Skeletal muscle cell (primary cell): ENCODE data around the gene FERMT1.
"Not testable (repeated sequence)": the region's sequence is repeated elsewhere in the genome, so short reads cannot be mapped to it uniquely, and the experiment has no call there.

Source experiments
- DNase-seq: peaks from one replicate; pipeline ENCODE4 v3.0.0-alpha.2; 2010; ENCODE audit warnings: low read depth
- H3K4me3 ChIP-seq: 2 replicates; pipeline ENCODE4 v1.5.1; 2011; ENCODE audit warnings: low read depth, mild to moderate bottlenecking, control low read depth, low read length, moderate library complexity

Gene FERMT1

DNA sequence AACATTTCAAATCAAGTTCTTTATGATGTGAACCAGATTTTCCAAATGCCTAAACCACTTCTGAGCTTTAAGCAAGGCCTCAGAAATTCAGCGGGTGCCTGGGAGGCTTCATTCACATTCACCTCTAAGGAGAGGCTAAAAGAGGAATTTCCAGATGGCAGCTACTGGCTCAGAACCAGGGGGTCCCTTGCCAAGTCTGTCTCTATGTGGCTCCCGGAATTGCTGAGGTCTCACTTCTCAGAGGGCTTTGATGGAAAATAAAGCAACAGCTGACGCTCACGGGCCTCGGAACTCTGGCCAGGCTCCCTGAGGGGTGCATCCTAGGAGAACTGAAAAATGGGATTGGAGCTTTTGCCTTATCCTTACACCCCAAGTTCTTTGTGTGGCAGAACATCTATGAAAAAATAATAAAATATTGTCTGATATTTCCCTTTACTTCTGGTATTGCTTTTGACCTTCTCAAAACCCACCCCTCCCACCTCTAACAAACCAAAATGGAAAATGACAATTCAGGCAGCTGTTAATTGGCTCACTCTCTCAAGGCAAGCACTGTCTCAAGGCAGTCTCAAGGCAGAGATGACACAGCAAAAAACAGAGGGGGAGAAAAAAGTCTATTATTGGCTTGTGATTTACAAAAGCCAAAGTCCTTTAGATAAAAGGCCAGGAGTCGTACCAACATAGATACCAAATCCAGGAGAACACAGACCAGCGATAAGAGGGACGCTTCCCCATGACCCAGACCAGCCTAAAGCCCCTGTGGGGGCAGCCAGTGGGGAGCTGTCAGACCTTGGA, 47.2 kb downstream of the FERMT1 start:
- no peak overlapping the region for H3K4me3 ChIP-seq
- no peak for DNase-seq

DNA sequence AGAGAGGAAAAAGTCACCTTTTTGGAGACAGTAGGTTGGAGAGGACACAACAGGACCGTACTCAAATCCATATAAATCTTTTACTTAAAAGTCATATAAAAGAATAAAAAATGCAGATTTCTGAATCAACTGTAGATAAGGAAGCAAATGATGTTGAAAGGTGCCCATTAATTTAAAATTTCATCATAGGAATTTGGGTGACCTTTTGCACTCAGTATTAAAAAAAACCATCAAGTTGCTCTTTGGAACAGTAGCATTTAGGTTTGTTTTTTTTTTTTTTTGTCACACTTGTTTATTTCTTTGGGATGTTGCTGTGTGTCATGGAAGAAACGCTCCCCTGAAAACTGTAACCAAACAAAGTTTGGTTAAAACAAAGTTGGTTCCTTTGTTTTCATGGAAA, 48.0 kb downstream of the FERMT1 start:
- DNase-seq, result no peak
- H3K4me3 ChIP-seq, result no peak overlapping the region

DNA sequence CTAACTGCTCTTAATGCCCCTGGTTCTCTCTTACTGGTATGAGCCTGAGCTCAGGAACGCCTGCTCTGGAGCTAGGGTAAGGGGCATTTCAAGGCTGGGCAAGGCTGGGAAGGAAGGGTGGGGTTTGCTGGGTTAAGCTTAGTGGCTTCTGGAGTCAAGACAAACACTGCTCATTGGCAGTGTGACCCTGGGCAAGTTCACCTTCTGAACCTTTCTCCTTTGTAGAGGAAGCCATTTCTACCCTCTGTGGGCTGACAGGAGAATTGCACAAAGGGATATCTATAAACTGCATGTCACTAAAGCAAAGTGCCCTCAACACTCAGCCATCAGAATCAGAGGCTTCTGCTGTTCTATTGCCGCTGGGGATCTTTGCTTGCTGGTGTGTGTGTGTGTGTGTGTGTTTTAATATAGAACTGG, 48.7 kb downstream of the FERMT1 start:
- DNase-seq, result no peak

DNA sequence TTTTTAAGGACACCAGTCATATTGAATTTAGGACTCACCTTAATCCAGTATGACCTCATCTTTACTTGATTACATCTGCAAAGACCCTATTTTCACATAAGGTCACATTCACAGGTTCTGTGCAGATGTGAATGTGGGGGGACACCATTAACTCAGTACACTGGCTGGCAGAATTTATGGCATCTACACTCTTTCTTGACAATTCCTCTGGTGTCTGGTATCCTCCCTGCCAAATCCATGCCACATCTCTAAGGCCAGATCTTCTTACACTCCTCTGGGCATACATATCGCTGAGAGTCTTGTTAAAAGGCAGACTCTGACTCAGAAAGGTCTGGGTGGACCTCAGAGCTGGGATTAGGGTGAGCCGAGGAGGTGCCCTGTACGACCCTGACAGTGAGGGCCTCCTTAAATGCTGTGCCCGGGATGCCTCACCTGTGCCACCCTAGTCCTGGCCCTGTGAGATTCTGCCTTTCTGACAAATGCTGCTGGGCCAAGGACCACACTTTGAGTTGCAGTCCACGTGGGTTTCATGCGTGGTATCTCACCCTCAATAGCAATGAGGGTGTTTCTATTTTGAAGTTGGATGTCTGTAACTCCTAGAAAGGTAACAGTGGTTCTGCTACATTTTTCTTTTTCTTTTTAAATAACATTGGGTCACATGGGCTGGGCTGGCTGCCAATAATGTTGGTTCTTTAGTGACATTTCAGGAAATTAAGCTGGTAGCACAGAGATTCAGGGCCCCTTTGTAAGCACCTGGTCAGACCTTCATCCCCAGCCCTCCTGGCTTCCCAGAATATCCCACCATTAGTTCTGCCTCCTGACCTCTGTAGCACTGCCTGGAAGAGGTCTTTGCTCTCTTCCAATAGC, 51.8 kb downstream of the FERMT1 start:
- H3K4me3 ChIP-seq, result no peak overlapping the region
- DNase-seq, result no peak

More for the DNA sequence above, 48.7 kb downstream of the FERMT1 start:
- H3K4me3 ChIP-seq, result no peak overlapping the region

DNA sequence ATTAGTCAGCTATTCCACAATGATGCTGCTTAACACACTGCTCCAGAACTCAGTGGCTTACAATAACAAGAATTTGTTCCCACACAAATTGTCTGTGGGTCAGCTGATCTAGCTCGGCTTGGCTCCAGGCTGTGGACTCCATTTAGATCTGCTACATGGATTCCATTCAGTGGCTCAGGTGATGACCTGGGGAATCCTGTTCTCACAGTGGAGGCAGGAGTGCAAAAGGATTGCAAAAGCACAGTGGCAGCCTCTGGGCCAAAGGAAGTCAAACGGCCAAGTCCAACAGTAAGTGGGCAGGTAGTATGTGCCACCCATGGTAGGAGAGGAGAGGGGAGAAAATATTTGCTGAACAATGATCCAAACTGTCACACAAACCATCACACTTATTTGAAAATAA, 53.2 kb downstream of the FERMT1 start:
- no peak for DNase-seq
- no peak overlapping the region for H3K4me3 ChIP-seq

DNA sequence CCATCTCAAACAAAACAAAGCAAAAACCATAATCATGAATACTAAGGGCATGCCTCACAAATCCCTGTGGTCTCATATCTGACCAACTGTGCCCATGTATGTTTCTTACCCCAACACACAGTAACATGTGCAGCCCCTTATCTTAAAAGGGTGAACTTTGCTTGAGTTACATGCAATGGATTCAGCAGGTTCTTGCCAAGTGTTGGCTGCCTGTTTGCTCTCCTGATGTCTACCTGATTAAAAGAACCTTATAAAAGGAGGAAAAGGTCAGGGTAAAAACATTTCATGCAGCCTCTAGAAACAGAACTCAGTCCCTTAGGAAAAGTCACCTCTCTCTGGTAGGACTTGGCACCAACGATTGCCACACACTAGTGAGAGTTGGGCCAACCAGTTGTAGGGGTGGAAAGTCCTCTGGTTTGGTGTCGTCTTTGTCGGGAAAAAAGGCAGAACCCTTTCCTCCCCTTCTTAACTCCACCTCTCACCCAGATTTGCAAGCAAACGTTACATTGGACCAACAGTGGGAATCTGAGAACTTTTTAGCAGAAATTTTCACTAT, 55.0 kb downstream of the FERMT1 start:
- DNase-seq, result no peak

DNA sequence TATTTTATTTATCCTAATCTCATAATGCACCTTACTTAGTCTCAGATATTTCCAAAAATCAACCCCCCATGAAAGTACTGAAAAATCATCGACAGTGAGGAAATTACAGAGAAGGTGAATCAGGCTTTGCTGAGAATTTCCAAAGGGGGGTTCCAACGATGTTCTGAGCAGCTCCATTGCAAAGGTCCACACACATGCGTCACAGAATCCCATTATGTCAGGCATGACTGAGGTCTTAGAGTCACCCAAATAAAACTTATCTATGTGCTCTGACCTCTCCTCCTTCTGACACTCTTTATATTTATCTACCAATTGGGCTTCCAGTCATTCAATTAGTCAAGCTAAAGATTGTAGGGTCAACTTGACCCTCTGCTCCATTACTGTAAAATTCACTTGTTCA, 56.2 kb downstream of the FERMT1 start:
- DNase-seq, result no peak
- H3K4me3 ChIP-seq, result no peak overlapping the region

More for the DNA sequence above, 55.0 kb downstream of the FERMT1 start:
- H3K4me3 ChIP-seq, result no peak overlapping the region

DNA sequence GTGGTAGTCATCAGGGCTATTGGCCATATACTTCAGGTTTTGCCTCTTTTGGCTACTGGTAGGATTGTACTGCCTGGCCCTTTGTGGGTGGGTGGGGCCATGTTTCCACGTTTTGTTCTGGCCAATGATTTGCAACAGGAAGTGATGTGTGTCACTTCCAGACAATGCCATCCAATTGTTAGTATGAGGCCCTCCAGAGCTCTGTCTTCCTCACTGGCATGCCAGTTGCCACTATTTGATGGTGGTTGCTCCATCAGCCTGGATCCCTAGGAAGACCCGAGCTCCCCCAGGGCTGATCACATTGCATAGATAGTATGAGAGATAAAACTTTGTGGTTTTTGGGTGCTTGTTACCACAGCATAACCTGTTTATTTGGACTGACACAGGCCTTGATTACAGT, 61.3 kb downstream of the FERMT1 start:
- no peak overlapping the region for H3K4me3 ChIP-seq
- no peak for DNase-seq

DNA sequence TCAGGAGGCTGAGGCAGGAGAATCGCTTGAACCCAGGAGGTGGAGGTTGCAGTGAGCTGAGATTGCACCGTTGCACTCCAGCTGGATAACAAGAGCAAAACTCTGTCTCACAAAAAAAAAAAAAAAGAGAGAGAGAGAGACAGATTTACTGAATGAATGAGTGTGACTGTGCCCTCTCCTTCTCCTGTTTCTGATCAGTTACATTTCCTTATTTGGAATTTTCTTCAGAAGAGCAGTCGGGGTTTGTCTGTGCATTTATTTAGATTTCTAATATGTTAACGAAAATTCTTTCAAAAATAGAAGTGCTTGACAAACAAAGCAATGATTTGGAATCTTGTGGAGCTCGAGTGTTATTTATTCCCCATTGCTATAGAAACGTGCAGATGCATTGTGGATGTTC, 62.6 kb downstream of the FERMT1 start:
- no peak for DNase-seq
- no peak overlapping the region for H3K4me3 ChIP-seq

DNA sequence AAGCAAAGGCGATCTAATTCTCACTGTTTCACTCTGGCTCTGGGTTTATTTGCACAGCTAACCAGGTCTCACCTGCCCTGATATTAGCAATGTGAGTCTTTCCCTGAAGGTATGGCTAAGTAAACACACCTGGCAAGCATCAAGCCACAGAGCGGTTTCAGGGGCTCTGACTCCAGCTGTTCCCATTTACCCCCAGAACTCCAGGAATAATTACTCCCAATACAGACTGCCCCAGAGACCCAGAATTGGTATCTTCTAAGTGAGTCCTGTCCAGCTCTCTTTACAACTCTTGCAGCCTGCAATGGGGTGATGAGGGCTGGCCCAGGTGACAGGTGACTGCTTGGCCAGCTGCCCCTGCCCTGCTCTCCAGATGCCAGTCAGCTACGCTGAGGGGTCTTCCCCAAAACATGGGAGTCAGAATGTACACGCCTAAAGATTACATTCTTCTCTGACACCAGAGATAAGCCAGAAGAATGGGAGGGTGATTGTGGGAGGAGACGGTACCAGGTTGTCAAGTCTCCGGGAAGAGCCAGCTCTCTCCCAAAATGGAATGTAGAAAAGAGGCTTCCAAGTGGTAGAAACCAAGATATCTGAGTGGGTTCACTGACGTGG, 64.0 kb downstream of the FERMT1 start:
- DNase-seq, result no peak
- H3K4me3 ChIP-seq, result no peak overlapping the region

DNA sequence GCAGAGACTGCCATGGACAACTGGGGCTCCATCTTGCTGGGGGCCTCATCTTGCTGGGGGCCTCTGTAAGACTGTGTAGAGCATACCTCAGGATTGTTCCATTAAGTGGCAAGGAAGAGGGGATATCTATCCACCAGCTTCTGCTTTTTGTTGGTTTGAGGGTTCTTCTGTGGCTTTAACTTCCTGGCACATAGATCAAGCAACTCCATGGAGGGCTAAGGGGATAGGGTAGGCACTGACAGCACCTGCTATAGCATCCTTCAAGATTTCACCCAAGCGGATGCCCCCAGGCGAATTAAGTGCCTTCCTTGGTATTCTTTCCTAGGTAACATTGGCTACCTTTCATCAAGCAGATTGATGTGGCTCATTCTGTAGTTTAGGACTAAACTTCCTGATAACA, 65.1 kb downstream of the FERMT1 start:
- DNase-seq, result no peak
- no peak overlapping the region for H3K4me3 ChIP-seq

DNA sequence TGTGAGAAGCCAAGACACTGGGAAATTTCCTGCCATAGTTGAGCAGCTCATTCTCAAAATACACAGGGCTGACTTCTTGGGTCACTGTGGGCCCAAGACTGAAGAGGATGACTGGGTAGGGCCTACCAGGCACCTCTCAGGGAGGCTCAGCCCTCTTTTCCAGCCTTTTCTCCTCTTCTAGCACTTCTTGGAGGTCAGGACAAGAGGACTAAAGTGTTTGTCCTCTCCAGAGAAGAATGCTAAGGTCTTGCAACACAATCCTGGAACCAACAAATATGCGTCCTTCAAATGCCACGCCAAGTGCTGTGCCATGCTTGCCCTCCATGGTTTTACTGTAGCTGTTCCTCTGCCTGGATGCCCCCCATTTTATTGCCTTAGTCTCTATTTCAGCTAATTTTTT, 65.7 kb downstream of the FERMT1 start:
- no peak for DNase-seq
- H3K4me3 ChIP-seq, result no peak overlapping the region

DNA sequence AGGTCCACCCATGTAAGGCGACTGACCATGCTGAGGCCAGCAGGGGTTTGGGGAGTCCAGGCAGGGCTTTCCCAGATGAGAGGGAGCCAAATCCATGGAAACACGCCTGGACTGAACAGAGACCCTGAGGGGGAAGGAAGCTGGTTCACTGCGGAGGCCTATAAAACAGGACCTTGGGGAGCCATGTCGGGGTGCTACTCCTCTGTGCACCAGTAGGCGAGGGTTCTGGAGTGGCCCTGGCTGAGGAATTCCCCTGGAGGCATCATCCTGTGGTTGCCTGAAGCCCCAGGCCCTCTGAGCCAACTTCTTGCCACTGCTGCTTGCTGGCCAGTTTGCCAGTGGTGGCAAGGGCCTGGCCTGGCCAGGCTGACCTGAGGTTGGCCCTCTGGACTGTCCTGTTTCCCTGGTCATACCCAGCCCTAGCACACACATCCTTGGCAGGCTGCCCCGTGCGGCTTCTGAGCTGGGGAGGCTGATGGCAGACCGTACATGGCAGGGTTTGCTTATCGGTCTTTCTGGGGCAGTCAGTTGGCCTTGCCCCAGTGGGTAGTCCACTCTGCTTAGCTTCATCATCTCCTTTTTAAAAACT, 66.8 kb downstream of the FERMT1 start:
- DNase-seq, result no peak
- H3K4me3 ChIP-seq, result no peak overlapping the region

DNA sequence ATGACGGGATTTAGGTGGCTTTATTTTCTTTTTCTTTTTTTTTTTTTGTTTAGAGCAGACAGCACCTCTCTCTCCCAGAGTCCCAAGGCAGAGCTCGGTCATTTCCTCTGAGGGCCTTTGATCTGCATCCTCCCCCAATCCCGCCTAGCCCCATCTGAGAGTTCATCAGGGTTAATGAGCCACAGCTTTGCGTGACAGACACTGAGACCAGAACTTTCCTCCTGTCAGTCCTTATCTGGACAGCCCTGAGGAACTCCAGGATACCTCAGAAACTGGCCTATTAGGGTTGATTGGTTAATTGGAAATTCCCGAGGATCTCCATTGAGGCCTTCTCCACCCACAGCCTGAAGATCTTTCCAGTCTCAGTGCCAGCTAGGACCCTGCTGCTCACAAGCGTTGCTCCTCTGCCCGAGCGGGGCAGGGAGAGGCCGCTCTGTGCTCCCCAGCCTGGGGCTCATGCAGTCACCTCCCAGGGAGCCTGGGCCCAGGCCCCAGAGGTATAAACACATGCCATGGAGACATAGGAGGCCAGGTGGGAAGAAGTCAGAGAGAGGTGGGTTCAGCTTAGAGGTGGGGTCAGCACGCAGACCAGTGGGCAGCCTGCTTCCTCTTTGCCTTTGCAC, 67.6 kb downstream of the FERMT1 start:
- no peak overlapping the region for H3K4me3 ChIP-seq
- no peak for DNase-seq

DNA sequence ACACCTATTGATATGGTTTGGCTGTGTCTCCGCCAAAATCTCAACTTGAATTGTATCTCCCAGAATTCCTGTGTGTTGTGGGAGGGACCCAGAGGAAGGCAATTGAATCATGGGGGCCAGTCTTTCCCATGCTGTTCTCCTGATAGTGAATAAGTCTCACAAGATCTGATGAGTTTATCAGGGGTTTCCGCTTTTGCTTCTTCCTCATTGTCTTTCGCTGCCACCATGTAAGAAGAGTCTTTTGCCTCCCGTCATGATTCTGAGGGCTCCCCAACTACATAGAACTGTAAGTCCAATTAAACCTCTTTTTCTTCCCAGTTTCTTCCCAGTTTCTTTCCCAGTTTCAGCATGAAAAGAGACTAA, 68.2 kb downstream of the FERMT1 start:
- not testable (repeated sequence) for DNase-seq, H3K4me3 ChIP-seq

DNA sequence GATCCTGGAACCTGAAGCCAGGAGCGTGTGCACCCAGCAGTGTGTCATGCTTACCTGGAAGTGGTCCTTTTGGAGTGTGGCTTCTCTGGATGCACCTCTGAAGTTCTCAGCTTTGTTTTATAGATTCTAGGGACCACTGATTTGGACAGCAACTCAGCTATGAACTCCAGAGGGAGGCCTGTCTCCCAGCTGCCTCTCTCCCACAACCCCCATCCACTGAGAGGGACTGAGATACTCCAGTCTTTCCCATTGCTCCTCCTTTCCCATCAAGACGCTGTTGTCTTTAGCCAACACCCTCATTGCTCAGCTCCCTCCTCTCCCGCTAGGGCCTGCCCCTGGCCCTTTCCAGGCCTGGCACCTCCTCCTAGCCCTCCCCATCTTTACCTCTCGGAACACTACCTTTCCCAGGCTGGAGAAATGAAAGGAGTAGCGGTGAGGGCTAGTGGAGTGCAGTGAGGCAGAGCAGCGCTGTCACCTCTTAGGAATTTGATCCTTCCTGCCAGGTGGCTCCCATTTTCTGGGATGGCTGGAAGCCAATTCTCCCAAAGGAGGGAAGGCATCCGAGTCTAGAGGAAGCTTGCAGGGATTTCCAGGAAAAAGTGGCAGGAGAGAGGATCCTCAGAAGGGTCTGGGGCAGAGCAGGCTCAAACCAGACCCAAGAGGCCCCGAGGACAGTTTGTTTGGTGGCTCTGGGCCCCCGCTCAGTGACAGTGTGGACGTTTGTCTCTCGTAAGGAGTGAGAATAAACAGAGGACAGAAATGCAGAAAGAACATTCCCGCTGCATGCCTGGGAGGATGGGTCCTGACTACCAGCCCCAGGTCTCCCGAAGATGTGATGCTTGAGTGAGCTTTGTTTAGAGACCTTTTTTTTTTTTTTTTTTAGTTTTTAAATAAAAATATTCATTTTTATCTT, 68.8 kb downstream of the FERMT1 start, which contains the start of gene LRRN4:
Gene LRRN4 (minus strand): TSS at position 285 of the 913 bp plus-strand sequence. CDS start 1,261 bp downstream, outside the sequence.
- no peak within 1 kb of the TSS for H3K4me3 ChIP-seq
- DNase-seq, result no peak

DNA sequence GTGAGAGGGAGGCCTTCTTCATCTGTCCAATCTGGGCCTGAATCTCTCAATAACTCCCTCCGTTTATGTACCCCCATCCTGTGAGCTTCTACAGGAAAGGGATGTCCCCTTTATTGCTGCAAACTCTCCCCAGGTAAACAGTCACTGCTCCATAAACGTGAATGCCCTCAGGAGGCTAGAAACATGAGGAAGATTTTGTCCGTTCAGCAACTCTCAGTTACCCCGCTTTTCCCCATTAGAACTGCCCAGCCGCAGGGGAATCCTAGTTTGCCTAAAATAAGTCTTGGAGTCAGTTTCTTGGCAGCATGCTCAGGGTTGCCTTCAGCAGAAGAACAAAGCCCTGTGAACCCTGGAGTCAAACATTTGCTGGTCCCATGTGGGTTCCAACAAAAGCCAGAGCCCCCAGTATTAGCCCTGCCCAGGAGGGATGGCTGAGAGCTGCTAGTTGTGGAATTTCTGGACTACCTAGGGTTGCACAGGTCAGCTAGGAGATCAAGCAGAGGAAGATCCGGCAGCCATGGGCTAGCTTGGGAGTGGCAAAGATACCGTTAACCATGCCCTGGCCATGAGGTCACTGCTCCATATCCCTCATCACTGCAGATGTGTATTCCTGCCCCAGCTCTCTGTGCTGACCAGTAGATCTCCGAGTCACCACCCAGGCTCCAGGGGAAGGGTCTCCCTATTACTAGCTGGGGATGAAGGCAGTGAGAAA, 69.6 kb downstream of the FERMT1 start:
- DNase-seq, result no peak
- no peak overlapping the region for H3K4me3 ChIP-seq

DNA sequence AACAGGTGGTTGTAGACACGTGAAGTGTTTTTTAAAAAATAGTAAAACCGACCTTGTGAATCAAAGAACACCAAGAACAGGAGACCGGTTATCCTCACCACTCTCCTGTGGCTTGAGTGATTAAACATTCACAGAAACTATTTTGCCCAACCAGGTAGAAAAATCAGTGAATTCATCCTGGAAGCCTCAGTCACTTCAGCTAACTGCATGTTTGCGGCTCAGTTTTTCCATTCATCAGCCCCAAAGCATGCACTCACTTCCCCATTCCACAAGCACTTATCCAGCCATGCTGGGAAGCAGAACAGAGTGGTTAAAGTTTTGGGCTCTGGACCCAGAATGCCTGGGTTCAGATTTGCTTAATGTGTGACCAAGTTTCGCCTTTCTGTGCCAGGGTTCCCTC, 71.3 kb downstream of the FERMT1 start:
- H3K4me3 ChIP-seq, result peak overlapping the region; percentile 40
- DNase-seq, result no peak
